Measurements from ENCODE around the gene GPX6.

DNA sequence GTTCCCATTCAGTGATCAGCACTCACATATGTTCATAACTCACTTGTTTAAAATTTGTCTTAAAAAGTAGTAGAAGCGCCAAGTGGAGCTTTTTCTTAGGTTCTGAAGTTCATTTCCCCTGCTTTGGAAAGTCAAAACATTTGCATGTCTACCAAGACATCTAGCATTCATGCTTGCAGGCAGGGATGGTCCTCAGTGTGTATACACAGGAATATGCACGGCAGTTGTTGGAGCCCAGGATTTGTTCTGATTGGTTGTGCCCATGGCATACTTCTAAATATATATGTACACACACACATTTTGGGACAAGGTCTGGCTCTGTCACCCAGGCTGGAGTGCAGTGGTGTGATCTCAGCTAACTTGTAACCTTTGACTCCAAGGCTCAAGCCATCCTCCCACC lies 2.4 kb upstream of the GPX6 start:
- no peak for TF ChIP-seq TEAD4 (IDR thresholded peaks at IDR 0.05)
- TF ChIP-seq, protein P1, sequence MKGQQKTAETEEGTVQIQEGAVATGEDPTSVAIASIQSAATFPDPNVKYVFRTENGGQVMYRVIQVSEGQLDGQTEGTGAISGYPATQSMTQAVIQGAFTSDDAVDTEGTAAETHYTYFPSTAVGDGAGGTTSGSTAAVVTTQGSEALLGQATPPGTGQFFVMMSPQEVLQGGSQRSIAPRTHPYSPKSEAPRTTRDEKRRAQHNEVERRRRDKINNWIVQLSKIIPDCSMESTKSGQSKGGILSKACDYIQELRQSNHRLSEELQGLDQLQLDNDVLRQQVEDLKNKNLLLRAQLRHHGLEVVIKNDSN (IDR thresholded peaks at IDR 0.05) = no peak
- TF ChIP-seq YY1 (IDR thresholded peaks at IDR 0.05; ENCODE audit: low read depth) = no peak
- TF ChIP-seq FOXM1 (IDR thresholded peaks at IDR 0.05; ENCODE audit: borderline replicate concordance, low read depth) = no peak
- TF ChIP-seq, protein P2, sequence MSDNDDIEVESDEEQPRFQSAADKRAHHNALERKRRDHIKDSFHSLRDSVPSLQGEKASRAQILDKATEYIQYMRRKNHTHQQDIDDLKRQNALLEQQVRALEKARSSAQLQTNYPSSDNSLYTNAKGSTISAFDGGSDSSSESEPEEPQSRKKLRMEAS (IDR thresholded peaks at IDR 0.05) = no peak
- no peak for TF ChIP-seq TAF1 (IDR thresholded peaks at IDR 0.05; ENCODE audit: low read depth)
- TF ChIP-seq EGR1 (IDR thresholded peaks at IDR 0.05) = no peak
- TF ChIP-seq CEBPB (IDR thresholded peaks at IDR 0.05) = no peak
- TF ChIP-seq TCF12 (IDR thresholded peaks at IDR 0.05; ENCODE audit: low read depth) = no peak

All from Ishikawa (cell line).